Muscle layer of duodenum (tissue), 2 donors: ENCODE results near the gene SEL1L2.

Source experiments
- H3K27ac ChIP-seq: one replicate; pipeline ENCODE4 v1.7.0; 2013; ENCODE audit warnings: mild to moderate bottlenecking, low read length
- H3K27me3 ChIP-seq: one replicate; pipeline ENCODE4 v1.7.0; 2013; ENCODE audit warnings: low read depth, mild to moderate bottlenecking, control low read depth, low read length
- H3K36me3 ChIP-seq, 2 donors: one replicate each; pipeline ENCODE4 v1.7.0; 2013; ENCODE audit warnings: low read length in 2 of 2, control low read depth in 1 of 2, mild to moderate bottlenecking in 1 of 2; ENCODE audit not compliant: insufficient read depth in 2 of 2, control insufficient read depth in 1 of 2
- H3K4me1 ChIP-seq, 2 donors: one replicate each; pipeline ENCODE4 v1.7.0; 2013; ENCODE audit warnings: low read length in 2 of 2, mild to moderate bottlenecking in 2 of 2, control low read depth in 1 of 2, moderate library complexity in 1 of 2; ENCODE audit not compliant: insufficient read depth in 2 of 2, control insufficient read depth in 1 of 2
- H3K4me3 ChIP-seq, 2 donors: one replicate each; pipeline ENCODE4 v1.7.0; 2013; ENCODE audit warnings: low read length in 2 of 2, low read depth in 1 of 2, mild to moderate bottlenecking in 1 of 2
- H3K9me3 ChIP-seq, 2 donors: one replicate each; pipeline ENCODE4 v1.7.0; 2013; ENCODE audit warnings: low read length in 2 of 2, control low read depth in 1 of 2, mild to moderate bottlenecking in 1 of 2; ENCODE audit not compliant: control insufficient read depth in 1 of 2
- donor health status: healthy.

The SEL1L2 gene

GRCh38 chr20:13928901-13929300, 61.5 kb downstream of the SEL1L2 start:
- H3K9me3 ChIP-seq, result no peaks in the 10 kb centered on the region
- no peaks in the 10 kb centered on the region for H3K4me1 ChIP-seq
- H3K27me3 ChIP-seq, result no peaks in the 10 kb centered on the region
- H3K27ac ChIP-seq, result no peak overlapping the region
- H3K4me3 ChIP-seq, result no peak overlapping the region
- H3K36me3 ChIP-seq, result no peaks in the 10 kb centered on the region

- H3K9me3 ChIP-seq, result no peaks in the 10 kb centered on the region
- no peak overlapping the region for H3K27ac ChIP-seq
- H3K4me3 ChIP-seq, result no peak overlapping the region
- no peaks in the 10 kb centered on the region for H3K4me1 ChIP-seq
- no peaks in the 10 kb centered on the region for H3K27me3 ChIP-seq
- H3K36me3 ChIP-seq, result no peaks in the 10 kb centered on the region
Observed at GRCh38 chr20:13927171-13927570, 63.2 kb downstream of the SEL1L2 start.

GRCh38 chr20:13922241-13922640, 68.2 kb downstream of the SEL1L2 start:
- Histone ChIP-seq H3K27me3 (no peaks in the 10 kb centered on the region), H3K27ac (no peak overlapping the region), H3K9me3 (no peaks in the 10 kb centered on the region), H3K4me3 (no peak overlapping the region), H3K36me3 (no peaks in the 10 kb centered on the region), H3K4me1 (no peaks in the 10 kb centered on the region)

GRCh38 chr20:13915284-13915683, 75.1 kb downstream of the SEL1L2 start:
- H3K4me1 ChIP-seq, result no peaks in the 10 kb centered on the region
- H3K27ac ChIP-seq, result no peak overlapping the region
- no peak overlapping the region for H3K4me3 ChIP-seq
- no peaks in the 10 kb centered on the region for H3K9me3 ChIP-seq
- H3K36me3 ChIP-seq, result no peaks in the 10 kb centered on the region
- H3K27me3 ChIP-seq, result no peaks in the 10 kb centered on the region

- no peaks in the 10 kb centered on the region for H3K27me3 ChIP-seq
- H3K4me1 ChIP-seq, result no peaks in the 10 kb centered on the region
- H3K4me3 ChIP-seq, result no peak overlapping the region
- H3K36me3 ChIP-seq, result no peaks in the 10 kb centered on the region
- H3K27ac ChIP-seq, result no peak overlapping the region
- H3K9me3 ChIP-seq, result no peaks in the 10 kb centered on the region
Observed at GRCh38 chr20:13913572-13913971, 76.8 kb downstream of the SEL1L2 start.

GRCh38 chr20:13913131-13913530, 77.3 kb downstream of the SEL1L2 start:
- H3K27me3 ChIP-seq, result no peaks in the 10 kb centered on the region
- H3K27ac ChIP-seq, result no peak overlapping the region
- H3K9me3 ChIP-seq, result no peaks in the 10 kb centered on the region
- H3K4me1 ChIP-seq, result no peaks in the 10 kb centered on the region
- H3K4me3 ChIP-seq, result no peak overlapping the region
- no peaks in the 10 kb centered on the region for H3K36me3 ChIP-seq

GRCh38 chr20:13910492-13910891, 79.9 kb downstream of the SEL1L2 start:
- Histone ChIP-seq H3K4me3 (no peak overlapping the region), H3K27me3 (no peaks in the 10 kb centered on the region), H3K4me1 (no peaks in the 10 kb centered on the region), H3K27ac (no peak overlapping the region), H3K9me3 (no peaks in the 10 kb centered on the region), H3K36me3 (no peaks in the 10 kb centered on the region)

GRCh38 chr20:13909067-13909466, 81.3 kb downstream of the SEL1L2 start:
- Histone ChIP-seq H3K27ac (no peak overlapping the region), H3K4me3 (no peak overlapping the region), H3K4me1 (no peaks in the 10 kb centered on the region), H3K27me3 (no peaks in the 10 kb centered on the region), H3K9me3 (no peaks in the 10 kb centered on the region), H3K36me3 (no peaks in the 10 kb centered on the region)

GRCh38 chr20:13904766-13905165, 85.6 kb downstream of the SEL1L2 start:
- Histone ChIP-seq H3K27me3 (no peaks in the 10 kb centered on the region), H3K27ac (no peak overlapping the region), H3K9me3 (no peaks in the 10 kb centered on the region), H3K4me1 (no peaks in the 10 kb centered on the region), H3K4me3 (no peak overlapping the region), H3K36me3 (no peaks in the 10 kb centered on the region)

- Histone ChIP-seq H3K9me3 (no peaks in the 10 kb centered on the region), H3K36me3 (no peaks in the 10 kb centered on the region), H3K4me1 (no peaks in the 10 kb centered on the region), H3K27ac (no peak overlapping the region), H3K27me3 (no peaks in the 10 kb centered on the region), H3K4me3 (no peak overlapping the region)
Observed at GRCh38 chr20:13900496-13900895, 89.9 kb downstream of the SEL1L2 start.

GRCh38 chr20:13898012-13898612, 92.3 kb downstream of the SEL1L2 start:
- Histone ChIP-seq H3K4me3 (no peak overlapping the region), H3K9me3 (peaks cover 0 to 1% of the 10 kb centered on the region in 2 donors), H3K4me1 (no peaks in the 10 kb centered on the region), H3K27ac (no peak overlapping the region), H3K27me3 (no peaks in the 10 kb centered on the region), H3K36me3 (no peaks in the 10 kb centered on the region)

- H3K27ac ChIP-seq, result no peak overlapping the region
- H3K36me3 ChIP-seq, result no peaks in the 10 kb centered on the region
- peaks cover 0 to 17% of the 10 kb centered on the region in 2 donors for H3K9me3 ChIP-seq
- H3K4me1 ChIP-seq, result no peaks in the 10 kb centered on the region
- H3K27me3 ChIP-seq, result no peaks in the 10 kb centered on the region
- no peak overlapping the region for H3K4me3 ChIP-seq
Observed at GRCh38 chr20:13891575-13891974, 98.8 kb downstream of the SEL1L2 start.
